Fibroblast of pulmonary artery (primary cell): ENCODE results near the gene XG.
"Not testable (repeated sequence)": the region's sequence is repeated elsewhere in the genome, so short reads cannot be mapped to it uniquely, and the experiment has no call there.

Experiments used
- DNase-seq: peaks from one replicate; pipeline ENCODE4 v3.0.0-alpha.2; 2010; ENCODE audit warnings: low read depth
- H3K4me3 ChIP-seq: replicated peaks from 2 replicates; pipeline ENCODE4 v1.5.1; 2011; ENCODE audit warnings: low read depth, mild to moderate bottlenecking, control low read depth, low read length, moderate library complexity
- TF ChIP-seq, protein P1 (sequence below): IDR thresholded peaks from 2 replicates; pipeline ENCODE4 v1.5.1; 2011; ENCODE audit warnings: mild to moderate bottlenecking, control low read depth, low read length, inconsistent platforms; ENCODE audit errors: missing control alignments

Gene XG, protein sequence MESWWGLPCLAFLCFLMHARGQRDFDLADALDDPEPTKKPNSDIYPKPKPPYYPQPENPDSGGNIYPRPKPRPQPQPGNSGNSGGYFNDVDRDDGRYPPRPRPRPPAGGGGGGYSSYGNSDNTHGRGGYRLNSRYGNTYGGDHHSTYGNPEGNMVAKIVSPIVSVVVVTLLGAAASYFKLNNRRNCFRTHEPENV

DNA sequence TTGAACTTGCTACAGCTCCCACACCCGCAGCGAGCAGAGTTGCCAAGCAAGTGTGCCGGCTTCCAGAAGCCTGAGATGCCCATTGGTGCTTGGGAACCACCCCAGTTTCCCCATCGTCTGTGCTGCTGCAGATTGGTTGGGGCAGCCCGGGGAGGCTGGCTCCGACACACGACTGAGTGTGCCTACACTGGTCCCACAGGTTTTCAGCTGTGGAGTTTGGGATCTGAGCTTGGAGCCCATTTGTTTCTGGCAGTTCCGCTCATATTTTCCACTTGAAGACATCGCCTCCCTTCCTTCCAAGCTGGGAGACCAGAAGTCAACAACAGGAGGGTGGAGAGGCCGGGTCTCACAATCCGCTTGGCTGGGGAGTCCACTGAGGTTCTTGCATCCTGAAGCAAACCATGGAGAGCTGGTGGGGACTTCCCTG is at the start of gene XG:
Gene XG (plus strand): TSS at position 167 of the 427 bp plus-strand sequence. CDS start 235 bp downstream, at position 402.
- not testable (repeated sequence) for H3K4me3 ChIP-seq, DNase-seq

DNA sequence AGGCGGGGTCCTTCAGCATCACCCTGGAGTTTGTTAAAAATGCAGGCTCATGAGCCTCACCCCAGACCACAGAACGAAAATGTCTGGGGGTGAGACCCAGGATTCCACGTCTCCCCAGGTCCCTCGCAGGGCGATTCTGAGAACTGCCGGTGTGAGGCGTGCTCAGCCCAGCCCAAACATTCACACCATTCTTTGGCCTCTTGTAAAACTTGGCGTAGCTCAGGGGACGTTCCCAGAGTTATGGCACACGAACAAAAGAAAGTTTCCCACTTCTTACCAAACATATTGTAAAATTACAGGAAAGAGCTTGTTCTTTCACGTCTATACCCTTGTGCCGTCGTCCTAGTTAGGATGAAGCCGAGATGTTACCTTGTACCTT is 47.9 kb upstream of the XG start:
- H3K4me3 ChIP-seq: no peak overlapping the region
- TF ChIP-seq, protein P1, sequence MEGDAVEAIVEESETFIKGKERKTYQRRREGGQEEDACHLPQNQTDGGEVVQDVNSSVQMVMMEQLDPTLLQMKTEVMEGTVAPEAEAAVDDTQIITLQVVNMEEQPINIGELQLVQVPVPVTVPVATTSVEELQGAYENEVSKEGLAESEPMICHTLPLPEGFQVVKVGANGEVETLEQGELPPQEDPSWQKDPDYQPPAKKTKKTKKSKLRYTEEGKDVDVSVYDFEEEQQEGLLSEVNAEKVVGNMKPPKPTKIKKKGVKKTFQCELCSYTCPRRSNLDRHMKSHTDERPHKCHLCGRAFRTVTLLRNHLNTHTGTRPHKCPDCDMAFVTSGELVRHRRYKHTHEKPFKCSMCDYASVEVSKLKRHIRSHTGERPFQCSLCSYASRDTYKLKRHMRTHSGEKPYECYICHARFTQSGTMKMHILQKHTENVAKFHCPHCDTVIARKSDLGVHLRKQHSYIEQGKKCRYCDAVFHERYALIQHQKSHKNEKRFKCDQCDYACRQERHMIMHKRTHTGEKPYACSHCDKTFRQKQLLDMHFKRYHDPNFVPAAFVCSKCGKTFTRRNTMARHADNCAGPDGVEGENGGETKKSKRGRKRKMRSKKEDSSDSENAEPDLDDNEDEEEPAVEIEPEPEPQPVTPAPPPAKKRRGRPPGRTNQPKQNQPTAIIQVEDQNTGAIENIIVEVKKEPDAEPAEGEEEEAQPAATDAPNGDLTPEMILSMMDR: peak; percentile 26
- peak; percentile 65 for DNase-seq

DNA sequence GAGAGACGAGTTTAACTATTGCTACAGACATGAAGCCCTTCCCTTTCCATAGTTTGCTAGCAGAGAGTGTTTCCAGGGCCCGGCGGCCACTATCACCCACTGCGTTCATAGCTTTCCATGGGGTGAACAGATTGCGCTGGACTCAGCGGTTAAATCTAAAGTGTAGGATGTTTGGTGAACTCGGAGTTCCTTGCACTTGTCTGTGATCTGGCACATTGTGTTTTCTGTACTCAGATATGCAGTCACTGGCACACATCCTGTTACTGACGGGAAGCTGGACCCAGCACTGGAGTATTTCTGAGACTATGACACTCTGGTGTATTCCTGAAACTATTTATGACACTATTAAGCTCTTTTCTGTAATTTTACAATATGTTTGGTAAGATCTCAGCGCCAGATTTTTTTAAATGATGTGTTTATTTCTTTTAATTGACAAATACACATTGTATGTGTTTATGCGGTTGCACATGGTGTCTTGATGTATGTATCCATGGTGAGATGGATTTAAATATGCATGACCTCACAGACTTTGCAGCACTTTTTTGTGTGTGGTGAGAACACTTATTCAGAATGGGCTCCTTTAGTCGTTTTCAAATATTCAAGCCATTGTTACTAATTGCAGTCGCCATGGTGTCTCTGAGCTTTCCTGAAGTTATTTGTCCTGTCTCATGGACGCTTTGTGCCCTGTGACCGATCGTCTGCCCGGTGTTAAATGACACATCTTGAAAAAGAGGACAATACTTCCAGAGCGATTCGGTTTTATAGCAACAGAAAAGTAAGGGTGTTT is 46.6 kb upstream of the XG start:
- TF ChIP-seq, protein P1: no peak
- peak; percentile 53 for DNase-seq
- no peak overlapping the region for H3K4me3 ChIP-seq

DNA sequence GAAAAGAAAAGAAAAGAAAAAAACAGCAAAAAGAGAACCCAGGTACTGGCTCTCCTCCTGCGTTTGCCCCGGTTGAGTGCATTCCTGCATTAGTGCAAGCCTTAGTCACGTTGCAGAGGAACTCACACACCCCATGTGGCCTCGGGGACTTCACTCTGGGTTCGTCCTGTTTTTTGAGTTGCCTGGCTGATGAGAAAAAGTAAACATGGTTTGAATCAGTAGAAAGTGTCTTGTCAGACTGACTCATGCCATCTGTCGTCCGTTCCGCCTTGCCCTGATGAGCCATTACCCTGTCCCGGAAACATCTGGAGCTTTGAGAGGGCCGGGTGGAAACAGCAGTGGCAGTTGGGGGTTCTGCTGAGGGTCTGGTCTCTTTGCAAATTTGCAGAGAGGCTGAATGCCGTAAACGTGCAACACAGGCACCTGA is 44.5 kb upstream of the XG start:
- no peak overlapping the region for H3K4me3 ChIP-seq
- peak; percentile 84 for DNase-seq
- TF ChIP-seq, protein P1: no peak

DNA sequence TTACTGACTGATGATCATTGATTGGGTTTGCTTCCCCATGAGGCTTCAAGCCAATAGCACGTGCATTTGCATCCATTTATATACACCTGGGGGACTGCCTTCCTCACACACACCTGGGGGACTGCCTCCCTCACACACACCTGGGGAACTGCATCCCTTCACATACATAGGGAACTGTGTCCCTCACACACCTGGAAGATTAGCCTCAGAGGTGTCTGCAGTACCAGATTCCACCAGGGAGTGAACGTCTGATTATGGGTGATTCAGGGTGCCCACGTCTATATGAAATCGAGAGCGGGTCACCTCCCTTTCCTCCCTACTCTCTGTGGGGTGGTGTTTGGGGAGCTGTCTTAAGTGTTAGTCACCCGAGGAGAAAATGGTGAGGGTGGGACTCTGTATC is 43.8 kb upstream of the XG start:
- no peak overlapping the region for H3K4me3 ChIP-seq
- DNase-seq: no peak
- TF ChIP-seq, protein P1: no peak

DNA sequence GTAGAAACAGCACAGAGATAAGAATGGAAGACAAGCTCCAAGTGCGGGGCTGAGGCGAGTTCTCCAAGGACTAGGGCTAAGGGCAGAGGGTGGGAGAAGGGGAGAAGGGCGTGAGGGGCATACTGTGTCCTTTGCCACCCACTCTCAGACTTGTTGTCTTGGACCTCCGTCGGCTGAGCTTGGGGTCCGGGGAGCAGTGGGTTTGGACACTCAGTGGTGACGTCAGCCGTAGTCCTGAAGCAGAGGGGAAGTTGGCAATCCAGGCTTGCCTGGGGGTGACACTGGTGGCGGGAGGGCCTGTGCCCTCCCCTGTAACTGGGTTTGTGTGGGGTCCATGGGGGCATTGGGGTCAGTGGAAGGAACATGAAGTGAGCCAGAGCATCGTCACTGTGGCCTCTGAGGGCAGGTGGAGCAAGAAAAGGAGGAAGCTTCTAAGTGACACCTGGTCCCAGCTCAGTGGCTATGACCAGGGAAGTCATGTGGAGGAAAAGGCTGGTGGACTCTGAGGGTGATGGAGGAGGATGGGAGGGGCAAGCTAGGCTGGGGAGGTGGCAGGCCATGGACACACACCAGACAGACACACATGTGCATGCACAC is 43.1 kb upstream of the XG start:
- no peak overlapping the region for H3K4me3 ChIP-seq
- TF ChIP-seq, protein P1: no peak
- DNase-seq: no peak

DNA sequence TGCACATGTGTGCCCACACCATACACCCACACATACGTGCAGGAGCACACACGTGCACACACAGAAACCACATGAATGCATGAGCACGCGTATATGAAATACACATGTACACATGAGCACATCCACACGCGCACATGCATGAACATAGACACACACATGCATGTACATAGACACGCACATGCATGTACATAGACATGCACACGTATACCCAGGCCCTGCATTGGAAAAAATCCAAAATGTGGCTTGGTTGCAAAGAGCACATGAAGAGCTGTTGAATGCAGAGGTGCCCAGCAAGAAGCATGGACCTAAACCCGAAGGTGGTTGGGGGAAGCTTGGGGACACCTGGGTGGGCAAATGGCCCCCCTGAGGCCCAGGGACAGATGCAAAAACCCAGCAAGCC is 42.3 kb upstream of the XG start:
- DNase-seq: no peak
- H3K4me3 ChIP-seq: no peak overlapping the region

More for the DNA sequence above, 42.3 kb upstream of the XG start:
- TF ChIP-seq, protein P1: no peak
